T-helper 2 cell (primary cell): ENCODE results near the gene KIF6.

Experiments used
- DNase-seq, 5 experiments: peaks; one replicate each; pipeline versions ENCODE4 v3.0.0 to v3.0.0-alpha.2; 2012 to 2022

The KIF6 gene

GRCh38 chr6:39369987-39370386 lies 355.2 kb downstream of the KIF6 start:
- DNase-seq = no peak

DNA sequence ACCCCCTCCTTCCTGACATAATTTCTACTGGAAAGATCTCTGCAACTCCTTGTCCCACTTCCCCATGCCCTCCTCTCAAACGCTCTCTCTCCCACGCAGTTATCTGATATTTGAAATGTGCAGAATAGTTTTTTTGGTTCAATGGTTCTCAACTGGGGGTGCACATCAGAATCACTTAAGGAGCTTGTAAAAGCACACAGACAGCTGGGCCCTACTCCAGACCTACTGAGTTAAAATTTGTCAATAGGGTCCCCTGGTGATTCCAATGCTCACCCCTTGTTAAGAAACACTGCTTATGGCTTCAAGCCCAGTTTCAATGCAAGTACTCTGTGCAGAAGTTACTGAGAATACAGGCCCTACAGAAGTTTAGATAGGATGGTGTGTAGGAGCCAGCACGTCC lies 357.5 kb downstream of the KIF6 start:
- DNase-seq = no peak

DNA sequence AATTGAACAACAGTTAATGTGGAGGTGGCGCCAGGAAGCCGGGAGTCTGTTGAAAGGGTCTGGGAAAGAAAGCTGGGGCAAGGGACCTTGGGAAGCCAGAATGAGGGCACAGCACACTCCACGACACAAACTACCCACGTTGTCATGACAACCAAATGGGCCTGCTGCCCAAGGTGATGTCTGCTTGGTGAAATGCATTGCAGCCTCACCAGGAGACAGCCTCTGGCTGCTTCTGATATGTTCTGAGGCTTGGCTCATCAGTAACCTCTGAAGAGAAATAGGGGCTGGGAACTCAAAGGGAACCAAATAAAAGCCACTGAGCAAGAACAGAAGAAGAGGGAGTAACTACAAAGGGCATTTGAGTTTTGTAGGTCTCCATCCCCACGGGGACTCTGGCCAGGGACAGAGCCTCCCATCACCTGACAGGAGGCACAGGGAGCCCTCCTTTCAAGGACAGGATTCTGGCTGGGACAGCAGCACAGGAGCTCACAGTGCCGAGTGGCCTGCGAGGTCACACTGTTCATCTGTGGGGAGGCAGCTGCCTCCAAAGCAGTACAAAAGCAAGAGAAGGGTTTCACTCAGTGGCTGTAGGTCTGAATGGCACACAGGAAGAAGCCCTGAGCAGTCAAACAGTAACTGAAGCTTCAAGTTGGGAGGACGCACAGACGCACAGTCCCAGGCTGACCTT lies 358.1 kb downstream of the KIF6 start:
- no peak for DNase-seq

DNA sequence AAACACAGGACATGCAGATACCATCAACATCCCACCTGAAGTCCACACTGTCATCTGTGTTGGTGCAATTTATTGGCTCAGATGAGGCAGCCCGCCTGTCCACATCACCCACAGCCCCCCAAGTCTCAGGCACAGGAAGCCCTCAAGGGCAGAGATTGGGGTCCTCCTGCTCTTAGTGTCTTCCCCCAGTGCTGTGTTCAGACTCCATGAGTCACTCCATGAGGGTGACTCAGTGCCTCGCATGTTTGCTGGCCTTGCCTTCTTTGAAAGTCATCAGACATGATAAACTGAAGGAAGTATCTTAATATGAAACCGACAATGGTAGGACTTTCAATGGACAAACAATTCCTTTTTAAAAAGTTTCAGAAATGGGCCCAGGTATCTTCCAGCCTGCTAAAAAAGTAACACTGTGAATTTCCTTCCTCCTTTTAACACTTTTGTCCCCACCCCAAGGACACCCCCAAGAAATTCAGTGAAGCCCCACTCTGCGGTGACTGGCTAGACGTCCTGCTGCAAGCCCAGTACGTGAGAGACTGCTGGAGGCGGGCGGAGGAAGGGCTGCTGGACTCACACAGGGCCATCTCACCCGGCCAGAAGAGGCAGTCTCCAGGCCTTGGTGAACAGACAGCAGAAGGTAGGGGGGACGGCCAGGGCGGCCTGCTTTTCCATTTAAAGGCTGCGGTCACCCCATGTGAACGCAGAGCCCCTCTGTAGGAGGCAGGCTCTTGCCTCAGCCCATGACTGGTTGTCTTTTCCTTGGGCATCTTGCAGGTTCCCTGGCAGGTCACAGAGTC lies 359.7 kb downstream of the KIF6 start:
- no peak for DNase-seq

GRCh38 chr6:39363280-39363679 lies 361.9 kb downstream of the KIF6 start:
- DNase-seq = no peak

DNA sequence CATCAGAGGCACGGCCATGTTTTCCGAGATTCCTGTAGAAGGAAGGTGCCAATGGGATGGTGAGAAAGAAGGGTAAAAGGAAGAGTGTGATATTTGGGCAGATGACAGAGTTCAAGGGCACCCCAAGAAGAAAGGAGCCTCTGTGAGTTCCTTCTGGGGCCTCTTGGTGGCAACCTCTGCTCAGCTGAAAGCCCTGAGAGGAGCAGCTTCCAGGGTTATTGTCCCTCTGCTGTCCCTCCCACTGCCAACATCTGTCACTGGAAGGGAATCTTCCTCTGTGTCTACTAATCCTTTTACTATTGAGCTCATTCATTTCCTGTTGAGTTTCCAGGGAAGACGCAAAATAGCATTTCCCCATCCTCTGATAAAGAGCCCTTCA lies 362.7 kb downstream of the KIF6 start:
- no peak for DNase-seq

- DNase-seq = peak in 2 of 5 experiments; percentile 9 to 53
Measured at GRCh38 chr6:39361657-39362486, 363.3 kb downstream of the KIF6 start.

GRCh38 chr6:39360378-39360777 lies 364.8 kb downstream of the KIF6 start:
- no peak for DNase-seq

DNA sequence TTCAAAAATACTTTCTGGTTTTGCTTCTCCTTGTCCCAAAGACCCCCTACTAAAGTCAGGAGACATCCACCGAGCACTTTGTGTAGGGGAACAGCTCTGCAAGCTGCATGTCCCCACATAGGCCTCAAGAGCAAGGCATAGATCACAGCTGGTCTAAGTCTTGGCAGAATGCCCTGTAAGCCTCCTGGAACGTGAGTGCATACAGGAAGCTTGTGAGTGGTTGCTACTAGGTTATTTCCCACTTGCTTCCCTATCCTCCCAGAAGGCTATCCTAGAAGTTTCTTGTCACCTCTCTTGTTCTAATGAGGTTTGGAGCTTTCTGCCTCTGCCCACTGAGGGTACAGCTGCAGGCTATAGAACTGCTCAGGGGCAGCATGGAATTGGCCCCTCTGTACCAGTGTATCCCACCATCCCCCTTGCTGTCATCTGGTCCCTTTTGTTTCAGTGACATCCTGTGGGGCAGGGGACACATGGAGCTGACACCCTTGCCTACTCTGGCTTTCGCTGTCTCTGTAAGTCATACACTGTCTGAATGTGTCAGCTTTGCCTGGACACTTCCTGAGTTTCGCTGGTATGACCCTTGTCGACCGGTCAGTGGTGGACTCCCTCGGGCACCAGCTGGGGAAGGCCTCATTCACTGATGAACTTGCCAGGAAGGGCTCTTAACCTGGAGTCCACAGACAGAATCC lies 367.1 kb downstream of the KIF6 start:
- DNase-seq = no peak

GRCh38 chr6:39353698-39354315 lies 371.4 kb downstream of the KIF6 start:
- no peak for DNase-seq

DNA sequence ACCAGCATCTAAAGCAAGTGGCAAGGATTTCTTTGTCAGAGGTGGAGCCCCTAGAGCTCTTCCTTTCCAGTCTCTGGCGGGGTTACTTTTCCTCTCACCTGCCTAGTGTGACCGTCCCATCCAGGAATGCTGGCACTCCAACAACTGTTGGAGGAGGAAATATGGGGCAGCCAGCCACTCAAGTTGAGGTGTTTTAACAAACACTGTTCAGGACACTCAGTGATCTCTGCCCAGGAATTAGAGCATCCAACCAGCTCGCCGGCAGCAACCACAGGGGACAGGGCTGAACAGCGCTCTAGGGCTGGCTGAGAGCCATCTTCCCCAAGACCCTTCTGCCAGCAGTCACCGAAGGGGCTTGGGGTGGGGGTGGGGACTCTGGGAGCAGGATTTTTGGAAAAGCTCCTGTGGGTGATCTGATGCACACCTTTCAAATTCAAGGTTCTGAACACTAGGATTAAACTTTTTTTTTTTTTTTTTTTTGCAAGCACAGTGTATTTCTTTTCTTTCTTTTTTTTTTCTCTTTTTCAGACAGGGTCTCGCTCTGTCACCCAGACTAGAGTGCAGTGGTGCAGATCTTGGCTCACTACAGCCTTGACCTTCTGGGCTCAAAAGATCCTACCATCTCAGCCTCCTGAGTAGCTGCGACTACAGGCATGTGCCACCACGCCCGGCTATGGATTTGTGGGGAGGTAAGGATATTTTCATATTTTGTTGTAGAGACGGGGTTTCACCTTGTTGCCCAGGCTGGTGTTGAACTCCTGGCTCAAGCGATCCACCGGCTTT lies 374.3 kb downstream of the KIF6 start:
- no peak for DNase-seq

GRCh38 chr6:39348740-39349139 lies 376.5 kb downstream of the KIF6 start:
- no peak for DNase-seq

DNA sequence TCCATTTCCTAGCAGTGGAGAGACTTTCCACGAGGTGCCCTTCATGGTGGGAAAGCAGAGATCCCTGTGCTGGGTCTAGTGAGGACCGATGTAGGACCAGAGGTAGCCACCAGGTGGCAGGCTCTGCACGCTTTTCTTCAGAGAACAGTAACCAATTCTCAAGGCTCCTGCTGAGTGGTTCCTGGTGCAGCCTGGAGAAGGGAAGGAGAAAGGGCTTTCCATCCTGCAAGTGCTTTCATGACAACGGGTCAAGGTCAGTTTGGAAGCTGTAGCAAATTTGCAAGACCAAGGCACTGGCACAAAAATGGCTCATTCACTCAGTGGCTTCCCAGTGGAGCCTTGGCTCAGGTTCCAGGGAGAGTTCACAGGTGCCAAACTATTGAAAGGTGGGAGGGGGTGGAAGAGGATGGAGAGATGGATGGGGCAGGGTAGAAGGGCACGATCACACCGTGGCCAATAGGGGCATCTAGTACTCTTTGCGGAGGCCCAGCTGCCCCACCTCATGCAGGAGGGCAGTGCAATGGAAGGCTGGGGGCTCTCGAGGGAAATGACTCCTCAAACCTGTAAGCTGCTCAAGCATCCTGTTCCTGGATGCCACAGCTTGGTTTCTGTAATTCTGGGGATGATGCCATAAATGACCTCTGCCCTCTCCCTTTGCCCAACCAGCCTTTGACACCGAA lies 377.2 kb downstream of the KIF6 start:
- DNase-seq = peak in 3 of 5 experiments; percentile 13 to 44 (median 26)

DNA sequence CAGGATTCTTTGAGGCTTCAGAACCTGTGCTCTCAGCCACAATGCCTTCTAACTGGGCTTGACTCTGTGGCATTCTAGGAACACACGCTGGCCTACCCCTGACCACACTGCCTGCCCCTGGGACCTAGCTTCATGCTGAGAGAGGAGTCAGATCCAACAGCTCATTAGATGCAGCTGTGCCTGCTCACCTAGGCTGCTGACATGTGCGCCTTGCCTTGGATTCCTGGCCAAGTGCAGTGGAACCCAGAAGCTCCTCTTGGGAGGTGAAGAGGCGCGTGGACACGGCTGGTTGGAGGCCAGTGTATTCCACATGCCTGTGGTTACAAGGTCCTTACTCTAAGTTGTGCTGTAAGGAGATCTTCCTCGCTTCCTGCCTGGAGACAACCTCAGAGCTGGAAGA lies 378.0 kb downstream of the KIF6 start:
- DNase-seq = no peak

GRCh38 chr6:39344821-39345280 lies 380.4 kb downstream of the KIF6 start:
- DNase-seq = no peak

- DNase-seq = no peak
Measured at GRCh38 chr6:39343396-39343870, 381.8 kb downstream of the KIF6 start.

DNA sequence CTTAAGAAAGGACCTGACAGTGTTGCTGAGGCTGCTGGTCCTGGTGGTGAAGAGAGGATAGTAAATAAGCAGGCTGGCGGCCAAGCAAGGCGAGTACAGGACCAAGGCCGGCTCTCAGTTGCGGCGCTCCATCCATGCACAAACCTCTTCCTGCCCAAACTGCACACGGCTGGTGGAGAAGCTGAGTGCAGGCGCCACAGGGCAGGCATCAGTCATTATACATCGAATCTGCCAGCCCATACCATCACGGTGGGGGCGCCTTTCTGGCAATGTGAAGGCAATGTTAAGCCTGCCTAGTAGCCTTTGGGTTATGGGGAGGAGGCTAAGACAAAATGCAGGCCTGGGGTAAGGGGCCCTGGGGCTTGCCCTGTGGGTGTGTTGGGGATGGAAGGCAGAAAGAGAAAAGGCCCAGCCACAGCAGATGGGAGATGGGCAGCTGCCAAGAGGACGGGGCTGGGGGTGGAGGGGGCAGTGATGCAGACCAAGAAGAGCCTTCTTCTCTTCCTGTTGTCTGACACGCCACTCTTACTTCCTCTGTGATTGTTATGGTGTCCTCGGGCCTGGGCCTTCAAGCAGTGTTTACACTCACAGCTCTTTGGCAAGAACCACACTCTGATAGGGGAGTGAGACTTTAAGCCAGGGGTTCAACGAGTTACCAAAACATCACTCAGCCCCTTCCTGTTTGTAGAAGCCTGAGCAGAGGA lies 382.4 kb downstream of the KIF6 start:
- DNase-seq = peak in 1 of 5 experiments; percentile 3

GRCh38 chr6:39341937-39342336 lies 383.3 kb downstream of the KIF6 start:
- no peak for DNase-seq

DNA sequence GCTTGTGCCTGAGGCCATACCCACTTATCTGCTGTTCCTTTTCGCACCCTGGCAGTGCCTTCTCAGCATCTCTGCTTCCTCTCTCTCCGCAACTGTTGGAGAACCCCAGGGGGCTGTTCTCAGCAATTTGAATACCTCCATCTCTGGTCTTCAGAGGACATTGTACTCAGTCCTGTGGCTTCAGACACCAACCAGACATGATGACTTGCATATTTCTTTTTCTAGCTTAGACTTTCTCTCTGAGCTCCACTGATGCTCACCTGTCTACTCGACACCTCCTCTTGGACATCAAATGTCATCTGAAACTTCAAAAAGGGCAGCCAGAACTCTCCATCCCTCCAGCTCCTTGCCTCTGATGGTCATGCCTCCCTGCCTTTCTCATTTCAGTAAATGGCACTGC lies 383.9 kb downstream of the KIF6 start:
- DNase-seq = no peak
